K562 (cell line): ENCODE measurements around the gene CD274. TPM values are rescaled to one million over a fixed set of nuclear protein-coding genes. Genes with fewer than 3 reads are reported as not detected.

Experiments used
- BDP1 ChIP-seq: IDR thresholded peaks from 3 replicates; pipeline ENCODE4 v1.6.1; 2011; ENCODE audit not compliant: insufficient read length, insufficient read depth
- CLOCK ChIP-seq: fragments of 250-450 bp; sonication (Bioruptor Pico); IDR thresholded peaks from 2 replicates; pipeline ENCODE4 v1.4.0; 2020; ENCODE audit warnings: mild to moderate bottlenecking, moderate library complexity, borderline replicate concordance
- DLX4 ChIP-seq: fragments of 250-450 bp; sonication (Bioruptor Pico); IDR thresholded peaks from 2 replicates; pipeline ENCODE4 v1.6.1; 2021; ENCODE audit warnings: mild to moderate bottlenecking
- ELF1 ChIP-seq: fragments of 200-800 bp; sonication (Bioruptor generic); IDR thresholded peaks from 2 replicates; pipeline ENCODE4 v1.6.1; 2016; ENCODE audit warnings: missing genetic modification characterization, missing compliant biosample characterization
- GABPA ChIP-seq: fragments of 200-800 bp; sonication (Bioruptor generic); conservative IDR thresholded peaks from 2 replicates; pipeline ENCODE4 v1.6.1; 2016; ENCODE audit warnings: low read depth, missing genetic modification characterization, missing compliant biosample characterization
- HNRNPK ChIP-seq: fragments of 200-400 bp; formaldehyde crosslinking; IDR thresholded peaks from one replicate; pipeline ENCODE4 v1.6.1; 2018; ENCODE audit warnings: mild to moderate bottlenecking, low read depth, low read length; ENCODE audit not compliant: poor library complexity, severe bottlenecking
- KDM5B ChIP-seq: fragments of 200-600 bp; sonication (generic); IDR thresholded peaks from 2 replicates; pipeline ENCODE4 v1.6.1; 2012; ENCODE audit warnings: low read depth, mild to moderate bottlenecking, moderate library complexity, low read length, control low read depth, inconsistent platforms; ENCODE audit not compliant: insufficient replicate concordance
- OTX1 ChIP-seq: fragments of 450-650 bp; formaldehyde crosslinking; IDR thresholded peaks from 2 replicates; pipeline ENCODE4 v1.4.0; 2022; ENCODE audit warnings: mild to moderate bottlenecking
- POLR2A ChIP-seq: fragments of 450-650 bp; conservative IDR thresholded peaks from 2 replicates; pipeline ENCODE4 v1.6.1; 2016
- RAD21 ChIP-seq, 2 experiments: fragments of 250-450 bp in 1 of 2; fragments of 450-650 bp in 1 of 2; sonication (Bioruptor Pico) in 1 of 2; formaldehyde crosslinking in 1 of 2; IDR thresholded peaks in 1 of 2; conservative IDR thresholded peaks in 1 of 2; 2 replicates each; pipeline versions ENCODE4 v1.4.0 to v1.8.0; 2020 to 2022; ENCODE audit warnings: mild to moderate bottlenecking in 2 of 2, moderate library complexity in 1 of 2
- THRAP3 ChIP-seq: fragments of 450-650 bp; IDR thresholded peaks from 2 replicates; pipeline ENCODE4 v1.6.1; 2016; ENCODE audit warnings: mild to moderate bottlenecking, inconsistent platforms, borderline replicate concordance
- TRIM25 ChIP-seq: fragments of 450-650 bp; IDR thresholded peaks from 2 replicates; pipeline ENCODE4 v1.7.0; 2016; ENCODE audit warnings: borderline replicate concordance
- ZFX ChIP-seq: sonication (generic); formaldehyde crosslinking; IDR thresholded peaks from 2 replicates; pipeline ENCODE4 v1.8.0; 2022; ENCODE audit warnings: mild to moderate bottlenecking, missing genetic modification reagents, moderate library complexity
- ZNF12 ChIP-seq: sonication (generic); formaldehyde crosslinking; IDR thresholded peaks from 2 replicates; pipeline ENCODE4 v1.4.0; 2020; ENCODE audit warnings: mild to moderate bottlenecking, missing genetic modification reagents
- ZNF324 ChIP-seq: fragments of 250-450 bp; sonication (Bioruptor Pico); IDR thresholded peaks from 2 replicates; pipeline ENCODE4 v1.4.0; 2020; ENCODE audit warnings: mild to moderate bottlenecking
- polyA plus RNA-seq, 8 experiments: library from polyadenylated mRNA; depleted of rRNA in 4 of 8; stranded (reverse) in 5 of 8; unstranded in 3 of 8; fragments of >200 nt; fragmentation: Nextera tagmentation in 2 of 8; fragmentation: Illumina TruSeq in 1 of 8; extraction: Ambion mirVana in 2 of 8; extraction: Trizol in 1 of 8; gene quantifications; 2 replicates each; pipeline versions ENCODE4 v1.2.1 to v1.2.3, GENCODE V29; 2011 to 2014; ENCODE audit warnings: inconsistent platforms in 1 of 8, missing spikeins in 1 of 8
- total RNA-seq, 7 experiments: library from RNA; depleted of rRNA in 6 of 7; stranded (reverse); fragments of >200 nt in 6 of 7; fragmentation: Illumina TruSeq in 2 of 7; extraction: Trizol in 2 of 7; gene quantifications; 2 replicates each; pipeline versions ENCODE4 v1.2.1 to v1.2.3, GENCODE V29; 2011 to 2021; ENCODE audit warnings: low replicate concordance in 1 of 7
- TF ChIP-seq, protein P1 (sequence below): IDR thresholded peaks from 2 replicates; pipeline ENCODE4 v1.6.1; 2011; ENCODE audit warnings: borderline replicate concordance, low read depth, mild to moderate bottlenecking, moderate library complexity, low read length; ENCODE audit not compliant: insufficient read depth, poor library complexity, severe bottlenecking
- TF ChIP-seq, protein P2 (sequence below): fragments of 450-650 bp; formaldehyde crosslinking; IDR thresholded peaks from 2 replicates; pipeline ENCODE4 v1.4.0; 2020; ENCODE audit warnings: mild to moderate bottlenecking, mixed read lengths

The CD274 gene
- total and polyA plus RNA-seq, 9 of the 15 experiments (the other 6 are each of a cell fraction or from before 2014, with no cell fraction given) = 0.07 to 0.51 (median 0.30) TPM; not detected in 1

DNA sequence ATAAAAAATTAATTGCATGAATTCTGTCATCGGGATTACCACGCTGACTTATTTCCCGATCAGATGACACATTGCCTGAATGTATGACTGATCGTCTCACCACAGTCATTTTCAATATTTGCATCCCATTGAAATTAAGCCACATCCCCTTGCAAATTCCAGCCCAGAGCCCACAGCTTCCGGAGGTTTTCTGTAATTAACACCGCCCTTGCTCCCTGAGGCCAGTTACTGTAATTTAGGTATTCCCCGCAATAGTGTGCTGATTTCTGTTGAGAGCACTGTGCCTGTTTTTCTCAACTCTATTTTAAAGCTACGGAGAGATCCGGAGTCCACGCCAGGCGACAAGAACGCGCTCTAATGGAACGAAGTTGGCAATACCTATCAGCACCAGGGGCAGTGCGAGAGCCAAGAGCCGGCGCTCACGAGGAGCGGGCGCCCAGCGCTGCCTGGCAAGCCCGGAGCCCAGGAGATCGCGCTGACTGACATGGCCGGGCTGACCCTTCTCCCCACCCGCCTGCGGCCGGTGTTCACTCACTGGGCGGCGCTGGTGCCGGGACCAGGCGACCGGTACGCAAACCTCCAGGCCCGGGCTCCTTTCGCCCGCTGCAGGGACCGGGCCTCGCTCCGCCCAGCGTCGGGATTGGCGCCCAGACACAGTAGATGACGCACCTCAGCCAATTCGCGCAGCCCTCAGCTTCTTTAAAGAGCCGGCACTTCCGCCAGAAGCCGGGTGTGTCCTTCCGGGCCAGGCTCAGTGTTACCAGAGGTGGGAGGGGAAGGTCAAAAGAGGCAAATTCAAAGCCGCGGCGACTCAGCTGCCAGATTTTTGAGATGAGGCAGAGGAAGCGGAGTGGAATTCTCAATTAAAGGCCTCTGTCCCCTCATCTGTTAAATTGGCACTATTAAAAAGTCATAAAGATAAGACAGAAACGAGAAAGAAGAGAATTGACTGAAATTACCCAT lies 12.8 kb upstream of the CD274 start, which contains the start of gene PLGRKT (continued):
- TF ChIP-seq ZFX (peak; percentile 90), POLR2A (peak; percentile 72), OTX1 (CRISPR knock-in tag) (no peak), ZNF12 (CRISPR knock-in tag) (no peak), ZNF324 (CRISPR knock-in tag) (no peak), HNRNPK (no peak), CLOCK (CRISPR knock-in tag) (no peak), ELF1 (peak; percentile 76), THRAP3 (no peak), BDP1 (no peak), KDM5B (peak; percentile 32), RAD21 (CRISPR knock-in tag; conservative IDR thresholded peaks at IDR 0.05 in 1 of 2, IDR thresholded peaks at IDR 0.05 in 1 of 2) (no peak), GABPA (peak; percentile 92), DLX4 (CRISPR knock-in tag) (no peak), TRIM25 (no peak)
- TF ChIP-seq, protein P1, sequence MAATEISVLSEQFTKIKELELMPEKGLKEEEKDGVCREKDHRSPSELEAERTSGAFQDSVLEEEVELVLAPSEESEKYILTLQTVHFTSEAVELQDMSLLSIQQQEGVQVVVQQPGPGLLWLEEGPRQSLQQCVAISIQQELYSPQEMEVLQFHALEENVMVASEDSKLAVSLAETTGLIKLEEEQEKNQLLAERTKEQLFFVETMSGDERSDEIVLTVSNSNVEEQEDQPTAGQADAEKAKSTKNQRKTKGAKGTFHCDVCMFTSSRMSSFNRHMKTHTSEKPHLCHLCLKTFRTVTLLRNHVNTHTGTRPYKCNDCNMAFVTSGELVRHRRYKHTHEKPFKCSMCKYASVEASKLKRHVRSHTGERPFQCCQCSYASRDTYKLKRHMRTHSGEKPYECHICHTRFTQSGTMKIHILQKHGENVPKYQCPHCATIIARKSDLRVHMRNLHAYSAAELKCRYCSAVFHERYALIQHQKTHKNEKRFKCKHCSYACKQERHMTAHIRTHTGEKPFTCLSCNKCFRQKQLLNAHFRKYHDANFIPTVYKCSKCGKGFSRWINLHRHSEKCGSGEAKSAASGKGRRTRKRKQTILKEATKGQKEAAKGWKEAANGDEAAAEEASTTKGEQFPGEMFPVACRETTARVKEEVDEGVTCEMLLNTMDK = no peak
- TF ChIP-seq, protein P2, sequence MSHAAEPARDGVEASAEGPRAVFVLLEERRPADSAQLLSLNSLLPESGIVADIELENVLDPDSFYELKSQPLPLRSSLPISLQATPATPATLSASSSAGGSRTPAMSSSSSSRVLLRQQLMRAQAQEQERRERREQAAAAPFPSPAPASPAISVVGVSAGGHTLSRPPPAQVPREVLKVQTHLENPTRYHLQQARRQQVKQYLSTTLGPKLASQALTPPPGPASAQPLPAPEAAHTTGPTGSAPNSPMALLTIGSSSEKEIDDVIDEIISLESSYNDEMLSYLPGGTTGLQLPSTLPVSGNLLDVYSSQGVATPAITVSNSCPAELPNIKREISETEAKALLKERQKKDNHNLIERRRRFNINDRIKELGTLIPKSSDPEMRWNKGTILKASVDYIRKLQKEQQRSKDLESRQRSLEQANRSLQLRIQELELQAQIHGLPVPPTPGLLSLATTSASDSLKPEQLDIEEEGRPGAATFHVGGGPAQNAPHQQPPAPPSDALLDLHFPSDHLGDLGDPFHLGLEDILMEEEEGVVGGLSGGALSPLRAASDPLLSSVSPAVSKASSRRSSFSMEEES (CRISPR knock-in tag) = no peak
